Thoracic aorta (tissue), 2 donors: ENCODE data around the gene RPGRIP1. TPM values are rescaled to one million over a fixed set of nuclear protein-coding genes. Genes with fewer than 3 reads are reported as not detected.

ENCODE experiments used
- ATAC-seq: fragments of 150-250 bp; one replicate; pipeline ENCODE4 v1.8.0; 2017; ENCODE audit warnings: low read depth; ENCODE audit not compliant: insufficient number of reproducible peaks, low FRiP score
- DNase-seq: peaks from one replicate; pipeline ENCODE4 v3.0.0-alpha.2; 2020; ENCODE audit warnings: low spot score
- H3K27ac ChIP-seq, 2 donors: fragments of 200-600 bp; sonication (generic); 1 replicate in 1 of 2; 2 replicates in 1 of 2; pipeline ENCODE4 v1.5.1; 2016; ENCODE audit warnings: mild to moderate bottlenecking in 2 of 2, moderate library complexity in 2 of 2
- H3K27me3 ChIP-seq: fragments of 200-600 bp; sonication (generic); replicated peaks from 2 replicates; pipeline ENCODE4 v1.6.0; 2016; ENCODE audit warnings: mild to moderate bottlenecking; ENCODE audit not compliant: insufficient read depth
- H3K36me3 ChIP-seq: fragments of 200-600 bp; sonication (generic); one replicate; pipeline ENCODE4 v1.5.1; 2016
- H3K4me1 ChIP-seq, 2 donors: fragments of 200-600 bp; sonication (generic); 1 replicate in 1 of 2; 2 replicates in 1 of 2; pipeline versions ENCODE4 v1.5.1 to v1.6.0; 2016; ENCODE audit warnings: low read depth in 2 of 2, mild to moderate bottlenecking in 1 of 2; ENCODE audit not compliant: control insufficient read depth in 1 of 2
- H3K4me3 ChIP-seq: fragments of 200-600 bp; sonication (generic); 2 replicates; pipeline ENCODE4 v1.5.1; 2016; ENCODE audit warnings: mild to moderate bottlenecking
- H3K9me3 ChIP-seq: fragments of 200-600 bp; sonication (generic); 2 replicates; pipeline ENCODE4 v1.5.1; 2016
- total RNA-seq, 2 donors: library from RNA; depleted of rRNA; stranded (reverse); fragments of >200 nt; gene quantifications; one replicate each; pipeline versions ENCODE4 v1.1.0 to v1.2.3, GENCODE V29; 2016
- TF ChIP-seq, protein P1 (sequence below): fragments of 200-600 bp; sonication (generic); IDR thresholded peaks from one replicate; pipeline ENCODE4 v1.5.1; 2019; ENCODE audit warnings: antibody characterized with exemption

Gene RPGRIP1
- total RNA-seq, 2 donors from 2014 or later: not detected

- Histone ChIP-seq H3K27me3 (no peaks in the 10 kb centered on the region), H3K36me3 (peaks cover 33% of the 10 kb centered on the region), H3K27ac (no peak overlapping the region), H3K4me3 (no peak overlapping the region), H3K9me3 (no peaks in the 10 kb centered on the region), H3K4me1 (peaks cover 67 to 91% of the 10 kb centered on the region in 2 donors)
- ATAC-seq (no peak), DNase-seq (no peak)
- TF ChIP-seq, protein P1, sequence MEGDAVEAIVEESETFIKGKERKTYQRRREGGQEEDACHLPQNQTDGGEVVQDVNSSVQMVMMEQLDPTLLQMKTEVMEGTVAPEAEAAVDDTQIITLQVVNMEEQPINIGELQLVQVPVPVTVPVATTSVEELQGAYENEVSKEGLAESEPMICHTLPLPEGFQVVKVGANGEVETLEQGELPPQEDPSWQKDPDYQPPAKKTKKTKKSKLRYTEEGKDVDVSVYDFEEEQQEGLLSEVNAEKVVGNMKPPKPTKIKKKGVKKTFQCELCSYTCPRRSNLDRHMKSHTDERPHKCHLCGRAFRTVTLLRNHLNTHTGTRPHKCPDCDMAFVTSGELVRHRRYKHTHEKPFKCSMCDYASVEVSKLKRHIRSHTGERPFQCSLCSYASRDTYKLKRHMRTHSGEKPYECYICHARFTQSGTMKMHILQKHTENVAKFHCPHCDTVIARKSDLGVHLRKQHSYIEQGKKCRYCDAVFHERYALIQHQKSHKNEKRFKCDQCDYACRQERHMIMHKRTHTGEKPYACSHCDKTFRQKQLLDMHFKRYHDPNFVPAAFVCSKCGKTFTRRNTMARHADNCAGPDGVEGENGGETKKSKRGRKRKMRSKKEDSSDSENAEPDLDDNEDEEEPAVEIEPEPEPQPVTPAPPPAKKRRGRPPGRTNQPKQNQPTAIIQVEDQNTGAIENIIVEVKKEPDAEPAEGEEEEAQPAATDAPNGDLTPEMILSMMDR: no peak
Observed at GRCh38 chr14:21261824-21262223, 18.1 kb upstream of the RPGRIP1 start.

DNA sequence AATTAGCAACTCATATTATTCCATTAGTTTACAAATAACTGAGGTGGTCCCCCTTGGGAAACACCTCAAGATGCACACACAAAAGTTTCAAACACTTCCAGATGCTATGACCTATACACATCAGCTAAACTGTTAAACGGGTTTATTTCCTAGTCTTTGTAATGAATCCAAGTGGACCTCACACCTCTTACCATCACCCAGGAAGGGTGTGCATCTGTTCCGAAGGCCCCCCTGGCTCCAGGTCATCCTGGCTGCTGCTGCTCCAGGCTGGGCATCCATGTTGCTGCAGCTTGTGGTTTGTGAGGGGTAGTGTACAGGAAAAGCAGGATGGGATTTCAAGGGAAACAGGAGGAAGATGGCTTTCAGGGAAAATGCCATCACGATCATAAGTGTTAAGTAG lies 17.5 kb upstream of the RPGRIP1 start:
- TF ChIP-seq, protein P1: no peak
- H3K27ac ChIP-seq: no peak overlapping the region
- H3K9me3 ChIP-seq: no peaks in the 10 kb centered on the region
- no peaks in the 10 kb centered on the region for H3K27me3 ChIP-seq
- ATAC-seq (no peak), DNase-seq (no peak)
- peaks cover 70 to 91% of the 10 kb centered on the region in 2 donors for H3K4me1 ChIP-seq
- peaks cover 31% of the 10 kb centered on the region for H3K36me3 ChIP-seq
- H3K4me3 ChIP-seq: peak overlapping the region; percentile 28

DNA sequence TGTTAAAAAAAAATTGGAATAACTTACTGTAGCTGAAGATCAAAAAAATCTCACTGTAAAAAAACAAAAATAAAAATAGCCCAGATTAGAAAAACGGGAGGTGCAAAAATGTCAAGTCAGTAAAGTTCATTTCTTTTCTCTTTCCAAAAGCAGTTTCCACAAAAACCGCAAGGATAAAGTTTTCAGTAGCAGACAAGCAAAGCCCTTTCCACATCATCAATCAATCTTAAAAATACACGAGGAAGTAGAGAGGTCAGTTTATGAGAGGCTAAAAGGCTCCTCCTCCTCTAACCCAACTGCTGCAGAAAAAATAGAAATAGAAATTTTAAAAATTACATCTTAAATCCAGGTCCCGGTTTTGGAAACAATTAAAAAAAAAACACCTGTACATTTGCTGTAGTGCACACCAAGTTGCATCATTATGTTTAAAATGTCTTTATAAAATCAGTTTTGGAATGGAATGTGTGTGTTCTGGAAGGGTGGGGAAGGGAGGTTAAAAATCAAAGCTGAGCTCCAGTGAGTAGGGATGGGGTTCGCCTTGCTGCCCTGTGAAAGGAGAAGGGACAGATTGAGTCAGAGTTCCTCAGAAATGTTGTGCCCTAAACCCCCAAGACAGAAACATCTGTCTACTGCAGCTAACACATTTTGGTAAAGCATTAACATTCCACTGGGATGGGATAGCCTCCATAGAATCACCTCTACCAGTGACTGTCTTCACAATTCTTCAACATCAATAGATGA lies 16.4 kb upstream of the RPGRIP1 start:
- TF ChIP-seq, protein P1: no peak
- no peak for ATAC-seq

GRCh38 chr14:21264025-21264801 lies 15.7 kb upstream of the RPGRIP1 start:
- ATAC-seq (no peak), DNase-seq (no peak)
- Histone ChIP-seq H3K9me3 (no peaks in the 10 kb centered on the region), H3K36me3 (peaks cover 24% of the 10 kb centered on the region), H3K27ac (peak overlapping the region; percentile 18 to 19), H3K27me3 (no peaks in the 10 kb centered on the region), H3K4me1 (peaks cover 62 to 76% of the 10 kb centered on the region in 2 donors), H3K4me3 (peak overlapping the region; percentile 5)
- TF ChIP-seq, protein P1: no peak

More for the DNA sequence above, 16.4 kb upstream of the RPGRIP1 start:
- H3K9me3 ChIP-seq: no peaks in the 10 kb centered on the region
- no peaks in the 10 kb centered on the region for H3K27me3 ChIP-seq
- H3K4me1 ChIP-seq: peaks cover 68 to 84% of the 10 kb centered on the region in 2 donors
- peaks cover 31% of the 10 kb centered on the region for H3K36me3 ChIP-seq
- H3K4me3 ChIP-seq: peak overlapping the region; percentile 5
- DNase-seq: no peak
- peak overlapping the region; percentile 18 to 19 for H3K27ac ChIP-seq

DNA sequence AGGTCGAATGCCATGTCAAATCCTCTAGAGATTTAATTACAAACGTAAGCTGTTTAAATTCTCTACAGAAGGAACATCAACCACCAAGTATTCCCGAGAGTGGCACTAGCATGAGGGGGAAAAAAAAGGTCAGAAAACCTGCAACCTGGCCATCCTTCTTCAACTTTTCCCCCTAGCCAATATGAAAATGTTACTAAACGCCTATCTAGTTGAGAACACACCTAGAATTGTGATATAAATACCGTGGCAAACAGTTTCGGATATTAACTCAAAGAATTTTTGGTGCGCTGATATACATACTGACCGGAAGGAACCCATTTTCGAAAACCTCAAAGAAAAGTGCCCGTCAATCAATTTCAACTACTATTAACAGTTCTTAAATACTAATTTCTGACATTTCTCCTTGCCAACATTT lies 12.4 kb upstream of the RPGRIP1 start:
- Histone ChIP-seq H3K27me3 (no peaks in the 10 kb centered on the region), H3K4me3 (peak overlapping the region; percentile 92), H3K9me3 (no peaks in the 10 kb centered on the region), H3K27ac (peak overlapping the region in 1 of 2 donors; percentile 94), H3K4me1 (peaks cover 48 to 50% of the 10 kb centered on the region in 2 donors), H3K36me3 (peaks cover 7% of the 10 kb centered on the region)
- TF ChIP-seq, protein P1: no peak
- DNase-seq: no peak
- ATAC-seq: no peak
